HG03571 (cell line): ENCODE results near the gene SLC20A1.

Experiments used
- ATAC-seq: cut with Tn5 transposase; IDR thresholded peaks from one replicate; pipeline ENCODE4 v1.9.1; 2021; ENCODE audit not compliant: unreplicated experiment

Gene SLC20A1

GRCh38 chr2:112625474-112626114 lies 20.1 kb upstream of the SLC20A1 start:
- ATAC-seq: no peak

- ATAC-seq: no peak
Observed at GRCh38 chr2:112626604-112627059, 19.1 kb upstream of the SLC20A1 start.

- no peak for ATAC-seq
Observed at GRCh38 chr2:112627060-112628040, 18.4 kb upstream of the SLC20A1 start.

GRCh38 chr2:112629224-112629623 lies 16.5 kb upstream of the SLC20A1 start:
- no peak for ATAC-seq

GRCh38 chr2:112629823-112630222 lies 15.9 kb upstream of the SLC20A1 start:
- ATAC-seq: no peak

- no peak for ATAC-seq
Observed at GRCh38 chr2:112630268-112630667, 15.5 kb upstream of the SLC20A1 start.

- no peak for ATAC-seq
Observed at GRCh38 chr2:112633708-112634107, 12.0 kb upstream of the SLC20A1 start.

GRCh38 chr2:112634153-112634873 lies 11.4 kb upstream of the SLC20A1 start:
- ATAC-seq: no peak

GRCh38 chr2:112634874-112635157 lies 10.9 kb upstream of the SLC20A1 start:
- ATAC-seq: no peak

- ATAC-seq: peak; percentile 85
Observed at GRCh38 chr2:112636605-112637288, 9.0 kb upstream of the SLC20A1 start.

GRCh38 chr2:112637289-112637660 lies 8.5 kb upstream of the SLC20A1 start:
- ATAC-seq: no peak

GRCh38 chr2:112639936-112640335 lies 5.8 kb upstream of the SLC20A1 start:
- ATAC-seq: no peak

- ATAC-seq: no peak
Observed at GRCh38 chr2:112640467-112640799, 5.3 kb upstream of the SLC20A1 start.

GRCh38 chr2:112640800-112641675 lies 4.7 kb upstream of the SLC20A1 start:
- ATAC-seq: no peak

- ATAC-seq: no peak
Observed at GRCh38 chr2:112641701-112642100, 4.0 kb upstream of the SLC20A1 start.

GRCh38 chr2:112642561-112642960 lies 3.2 kb upstream of the SLC20A1 start:
- ATAC-seq: no peak

GRCh38 chr2:112642966-112643365 lies 2.8 kb upstream of the SLC20A1 start:
- no peak for ATAC-seq

- no peak for ATAC-seq
Observed at GRCh38 chr2:112643488-112643887, 2.3 kb upstream of the SLC20A1 start.

GRCh38 chr2:112644155-112644932 lies 1.4 kb upstream of the SLC20A1 start:
- ATAC-seq: no peak

GRCh38 chr2:112644933-112645309 lies 818 bp upstream of the SLC20A1 start:
- no peak for ATAC-seq
